Pancreas (tissue), 10 donors: ENCODE results near the gene ARHGDIG. TPM values are rescaled to one million over a fixed set of nuclear protein-coding genes. Genes with fewer than 3 reads are reported as not detected.
"Not testable (repeated sequence)": the region's sequence is repeated elsewhere in the genome, so short reads cannot be mapped to it uniquely, and the experiment has no call there.

ENCODE experiments used
- ATAC-seq, 4 donors: fragments of 200-7000 bp; cut with Tn5 transposase; one replicate each; pipeline versions ENCODE4 v1.8.0 to v1.9.1; 2020; ENCODE audit warnings: mild to moderate bottlenecking in 4 of 4, moderate library complexity in 4 of 4
- DNase-seq, 6 donors: peaks; one replicate each; pipeline ENCODE4 v3.0.0-alpha.2; 2020
- FAIRE-seq: peaks from 2 replicates; lab custom pipeline; 2012; peaks lifted over from hg19 to GRCh38; lab: Jason Lieb, UNC
- H3K27ac ChIP-seq, 4 donors: fragments of 200-600 bp; sonication (generic); 1 replicate in 3 of 4; 2 replicates in 1 of 4; pipeline versions ENCODE4 v1.5.0 to v1.8.0; 2020
- H3K27me3 ChIP-seq, 4 donors: fragments of 200-600 bp; one replicate each; pipeline ENCODE4 v1.8.0; 2021
- H3K36me3 ChIP-seq, 3 donors: fragments of 200-600 bp; sonication (generic) in 1 of 3; one replicate each; pipeline versions ENCODE4 v1.5.0 to v1.8.0; 2020 to 2021
- H3K4me1 ChIP-seq, 3 donors: fragments of 200-600 bp; one replicate each; pipeline ENCODE4 v1.8.0; 2021
- H3K4me3 ChIP-seq, 4 donors: fragments of 200-600 bp; sonication (generic) in 2 of 4; one replicate each; pipeline versions ENCODE4 v1.5.0 to v1.8.0; 2020 to 2021
- H3K9me3 ChIP-seq, 4 donors: fragments of 200-600 bp; one replicate each; pipeline ENCODE4 v1.8.0; 2021
- WGBS, 2 donors: extraction: QIAGEN DNeasy Blood & Tissue Kit; methylation state at CpG; one replicate each; pipeline ENCODE4 v1.1.7; 2013; 5-methylcytosine and 5-hydroxymethylcytosine counted together
- intact Hi-C, 3 donors: fragments of 100-400 bp; cut with DNase I; formaldehyde crosslinking; loops; one replicate each; pipeline versions ENCODE4 v1.11.1 to v1.14.2; 2022
- polyA plus RNA-seq, 2 donors: library from polyadenylated mRNA; stranded (reverse); fragments of 200-250 nt; gene quantifications; one replicate each; pipeline ENCODE4 v1.2.3, GENCODE V29; 2013
- total RNA-seq, 6 donors: library from RNA; stranded (reverse); fragmentation: NEBNext Ultra II Directional in 4 of 6; extraction: Animal tissue kit (Norgen Biotek cat#: 25700) in 4 of 6; gene quantifications; one replicate each; pipeline versions ENCODE4 v1.2.1 to v1.2.4, GENCODE V29; 2021 to 2023
- TF ChIP-seq, protein P1 (sequence below), 4 donors: fragments of 200-600 bp; sonication (generic) in 3 of 4; IDR thresholded peaks; one replicate each; pipeline versions ENCODE4 v1.5.0 to v1.8.0; 2021; ENCODE audit warnings: antibody characterized with exemption in 4 of 4
- donor health status: healthy with polysubstance abuse.
- donor health status: DM: no; HTN: no; CAD: no; lungs with moderate emphysema.
- donor health status: DM: no; HTN: no; CAD: no.
- donor health status: control.
- donor health status: control.
- donor health status: Bipolar disorder and iron deficiency.
- donor health status: DM: yes; HTN: yes; CAD: no.
- donor health status: DM: no; HTN: no; CAD: no.
- donor health status: DM: no; HTN: no; CAD: no.
- donor health status: DM: yes; HTN: yes; CAD: no.

Gene ARHGDIG
- total and polyA plus RNA-seq, 8 donors: 5.6 to 165 (median 50.7) TPM

- no peak overlapping the region for H3K27ac ChIP-seq
- H3K9me3 ChIP-seq: no peaks in the 10 kb centered on the region
- intact Hi-C loops: no loop called here
- H3K4me3 ChIP-seq: no peak overlapping the region
- no peak for FAIRE-seq
- DNase-seq: no peak
- peaks cover 0 to 8% (median 0%) of the 10 kb centered on the region in 3 donors for H3K36me3 ChIP-seq
- TF ChIP-seq, protein P1, sequence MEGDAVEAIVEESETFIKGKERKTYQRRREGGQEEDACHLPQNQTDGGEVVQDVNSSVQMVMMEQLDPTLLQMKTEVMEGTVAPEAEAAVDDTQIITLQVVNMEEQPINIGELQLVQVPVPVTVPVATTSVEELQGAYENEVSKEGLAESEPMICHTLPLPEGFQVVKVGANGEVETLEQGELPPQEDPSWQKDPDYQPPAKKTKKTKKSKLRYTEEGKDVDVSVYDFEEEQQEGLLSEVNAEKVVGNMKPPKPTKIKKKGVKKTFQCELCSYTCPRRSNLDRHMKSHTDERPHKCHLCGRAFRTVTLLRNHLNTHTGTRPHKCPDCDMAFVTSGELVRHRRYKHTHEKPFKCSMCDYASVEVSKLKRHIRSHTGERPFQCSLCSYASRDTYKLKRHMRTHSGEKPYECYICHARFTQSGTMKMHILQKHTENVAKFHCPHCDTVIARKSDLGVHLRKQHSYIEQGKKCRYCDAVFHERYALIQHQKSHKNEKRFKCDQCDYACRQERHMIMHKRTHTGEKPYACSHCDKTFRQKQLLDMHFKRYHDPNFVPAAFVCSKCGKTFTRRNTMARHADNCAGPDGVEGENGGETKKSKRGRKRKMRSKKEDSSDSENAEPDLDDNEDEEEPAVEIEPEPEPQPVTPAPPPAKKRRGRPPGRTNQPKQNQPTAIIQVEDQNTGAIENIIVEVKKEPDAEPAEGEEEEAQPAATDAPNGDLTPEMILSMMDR (IDR thresholded peaks at IDR 0.05): no peak
- WGBS, 2 donors: 96 to 97% methylated on average over 25 of the region's 25 CpGs
- no peak for ATAC-seq
- no peaks in the 10 kb centered on the region for H3K27me3 ChIP-seq
- peaks cover 0 to 9% (median 7%) of the 10 kb centered on the region in 3 donors for H3K4me1 ChIP-seq
These were observed 25.9 kb upstream of the ARHGDIG start for GRCh38 chr16:254461-254860.

DNA sequence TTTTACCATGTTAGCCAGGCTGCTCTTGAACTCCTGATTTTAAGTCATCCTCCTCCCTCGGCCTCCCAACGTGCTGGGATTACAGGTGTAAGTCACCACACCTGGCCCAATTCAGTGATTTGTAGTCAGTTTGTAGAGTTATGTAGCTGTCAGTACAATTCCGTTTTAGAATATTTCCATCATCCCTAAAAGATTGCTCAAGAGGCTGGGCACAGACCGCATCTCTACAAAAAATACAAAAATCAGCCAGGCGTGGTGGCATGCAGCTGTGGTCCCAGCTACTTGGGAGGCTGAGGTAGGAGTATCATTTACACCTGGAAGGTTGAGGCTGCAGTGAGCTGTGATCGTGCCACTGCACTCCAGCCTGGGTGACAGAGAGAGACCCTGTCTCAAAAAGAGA is 25.2 kb upstream of the ARHGDIG start:
- Histone ChIP-seq H3K9me3 (no peaks in the 10 kb centered on the region), H3K27me3 (no peaks in the 10 kb centered on the region), H3K4me1 (peaks cover 0 to 7% (median 6%) of the 10 kb centered on the region in 3 donors), H3K4me3 (no peak overlapping the region), H3K27ac (no peak overlapping the region), H3K36me3 (peaks cover 0 to 14% (median 0%) of the 10 kb centered on the region in 3 donors)
- ATAC-seq: no peak
- TF ChIP-seq, protein P1 (IDR thresholded peaks at IDR 0.05): no peak
- WGBS, 2 donors: 96% methylated on average over 6 of the region's 6 CpGs
- intact Hi-C loops: no loop called here
- no peak for FAIRE-seq
- no peak for DNase-seq

- WGBS, 2 donors: 60 to 76% methylated on average over 7 to 11 of the region's 13 CpGs
- H3K27me3 ChIP-seq, H3K9me3 ChIP-seq, ATAC-seq, H3K27ac ChIP-seq, H3K4me1 ChIP-seq, intact Hi-C loops, FAIRE-seq, DNase-seq, H3K4me3 ChIP-seq: not testable (repeated sequence)
- H3K36me3 ChIP-seq: peaks cover 0 to 39% (median 6%) of the 10 kb centered on the region in 3 donors
These were observed 22.3 kb upstream of the ARHGDIG start for GRCh38 chr16:258091-258490.

DNA sequence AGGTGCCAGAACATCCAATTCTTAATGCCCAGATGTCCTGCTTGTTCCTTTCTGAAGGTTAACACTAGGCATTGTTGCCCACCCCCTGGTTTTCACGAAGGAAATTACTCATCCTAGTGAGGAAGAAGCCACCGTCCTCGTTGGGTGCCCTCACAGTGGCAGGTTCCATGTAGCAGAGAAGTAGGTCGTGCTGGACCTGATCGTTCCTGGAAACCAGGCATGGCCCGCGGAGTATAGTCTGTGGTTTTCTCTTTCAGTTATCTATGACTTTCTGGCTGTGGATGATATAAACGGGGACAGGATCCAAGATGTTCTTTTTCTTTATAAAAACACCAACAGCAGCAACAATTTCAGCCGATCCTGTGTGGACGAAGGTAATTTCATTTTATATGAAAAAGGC is 21.2 kb upstream of the ARHGDIG start:
- no peak for ATAC-seq
- TF ChIP-seq, protein P1 (IDR thresholded peaks at IDR 0.05): no peak
- Histone ChIP-seq H3K36me3 (peaks cover 0 to 51% (median 13%) of the 10 kb centered on the region in 3 donors), H3K27ac (no peak overlapping the region), H3K4me3 (no peak overlapping the region), H3K9me3 (no peaks in the 10 kb centered on the region), H3K27me3 (no peaks in the 10 kb centered on the region), H3K4me1 (peaks cover 0 to 7% (median 0%) of the 10 kb centered on the region in 3 donors)
- no peak for DNase-seq
- FAIRE-seq: no peak
- 89% methylated on average over 10 of the region's 10 CpGs for WGBS, 2 donors
- intact Hi-C loops: no loop called here

- intact Hi-C loops: no loop called here
- FAIRE-seq (no peak), DNase-seq (peak in 1 of 6 donors; percentile 67), ATAC-seq (no peak)
- no peaks in the 10 kb centered on the region for H3K9me3 ChIP-seq
- peaks cover 0 to 7% (median 0%) of the 10 kb centered on the region in 3 donors for H3K4me1 ChIP-seq
- H3K36me3 ChIP-seq: peaks cover 0 to 55% (median 13%) of the 10 kb centered on the region in 3 donors
- WGBS, 2 donors: 89 to 92% methylated on average over 13 of the region's 13 CpGs
- H3K4me3 ChIP-seq: no peak overlapping the region
- no peaks in the 10 kb centered on the region for H3K27me3 ChIP-seq
- TF ChIP-seq, protein P1 (IDR thresholded peaks at IDR 0.05): no peak
- H3K27ac ChIP-seq: no peak overlapping the region
These were observed 20.6 kb upstream of the ARHGDIG start for GRCh38 chr16:259814-260253.
